K562 (cell line): ENCODE measurements around the gene DNMT3A. TPM values are rescaled to one million over a fixed set of nuclear protein-coding genes. Genes with fewer than 3 reads are reported as not detected.

Source experiments
- ATAC-seq: fragments of 200-7000 bp; cut with Tn5 transposase; 3 replicates; pipeline ENCODE4 v1.9.1; 2020; ENCODE audit warnings: moderate library complexity
- BruUV-seq: library from RNA; stranded (reverse); fragments of 400-500 nt; replicated peaks from 2 replicates; lab custom pipeline; 2021; lab: Mats Ljungman, UMichigan
- CTCF ChIA-PET: fragments of 300-600 bp; formaldehyde crosslinking; extraction: SDS; loops from one replicate; lab custom pipeline; 2021; ENCODE audit warnings: low intra/inter-chr PET ratio; lab: Yijun Ruan, JAX
- POLR2A ChIA-PET: fragments of 300-600, 350-650 bp; sonication (Branson Sonifier 250); formaldehyde crosslinking; extraction: SDS; loops from one replicate; lab custom pipeline; 2021; ENCODE audit warnings: antibody characterized with exemption, inconsistent platforms; lab: Yijun Ruan, JAX
- DNase-seq, 4 experiments: peaks; one replicate each; pipeline versions ENCODE4 v3.0.0 to v3.0.0-alpha.2; 2011 to 2018; ENCODE audit warnings: low spot score in 3 of 4, mixed read lengths in 3 of 4; ENCODE audit errors: extremely low read depth in 1 of 4
- FAIRE-seq: peaks from 2 replicates; lab custom pipeline; 2011; peaks lifted over from hg19 to GRCh38; lab: Jason Lieb, UNC
- H2AFZ ChIP-seq: 2 replicates; pipeline ENCODE4 v1.6.0; 2011; ENCODE audit warnings: low read depth, low read length, control low read depth, inconsistent platforms
- H3K27ac ChIP-seq: fragments of 200-600 bp; 3 replicates; pipeline ENCODE4 v1.8.0; 2011; ENCODE audit warnings: low read depth, mild to moderate bottlenecking, control low read depth, inconsistent platforms, low read length, moderate library complexity, mixed read lengths; ENCODE audit errors: extremely low read depth
- H3K27me3 ChIP-seq, 2 experiments: fragments of 300-600 bp in 1 of 2; 2 replicates in 1 of 2; 3 replicates in 1 of 2; pipeline versions ENCODE4 v1.6.0 to v1.8.0; 2011; ENCODE audit warnings: inconsistent platforms in 2 of 2, low read length in 2 of 2, mild to moderate bottlenecking in 1 of 2, mixed read lengths in 1 of 2, moderate library complexity in 1 of 2; ENCODE audit not compliant: control insufficient read depth in 2 of 2, insufficient read depth in 2 of 2
- H3K36me3 ChIP-seq: fragments of 300-600 bp; 3 replicates; pipeline ENCODE4 v1.8.0; 2011; ENCODE audit warnings: mild to moderate bottlenecking, low read length, inconsistent platforms; ENCODE audit not compliant: control insufficient read depth, insufficient read depth
- H3K4me1 ChIP-seq, 2 experiments: fragments of 200-600 bp in 1 of 2; replicated peaks in 1 of 2; 2 replicates in 1 of 2; 3 replicates in 1 of 2; pipeline versions ENCODE4 v1.5.1 to v1.8.0; 2011; ENCODE audit warnings: inconsistent platforms in 2 of 2, low read length in 2 of 2, mild to moderate bottlenecking in 1 of 2, mixed read lengths in 1 of 2, moderate library complexity in 1 of 2; ENCODE audit not compliant: control insufficient read depth in 2 of 2, insufficient read depth in 2 of 2
- H3K4me2 ChIP-seq: 2 replicates; pipeline ENCODE4 v1.6.1; 2011; ENCODE audit warnings: low read length, control low read depth, inconsistent platforms, mixed read lengths; ENCODE audit not compliant: insufficient read depth
- H3K4me3 ChIP-seq: fragments of 200-600 bp; sonication (generic), shearing (Covaris generic); 2 replicates; pipeline ENCODE4 v1.5.1; 2016; ENCODE audit warnings: control low read depth, inconsistent platforms
- H3K79me2 ChIP-seq: fragments of 200-600 bp; 3 replicates; pipeline ENCODE4 v1.8.0; 2011; ENCODE audit warnings: low read length, inconsistent platforms; ENCODE audit not compliant: control insufficient read depth, insufficient read depth
- H3K9ac ChIP-seq, 2 experiments: 2 replicates each; pipeline versions ENCODE4 v1.6.0 to v1.6.1; 2011; ENCODE audit warnings: low read depth in 2 of 2, low read length in 2 of 2, control low read depth in 1 of 2, inconsistent platforms in 1 of 2, mild to moderate bottlenecking in 1 of 2, mixed read lengths in 1 of 2; ENCODE audit not compliant: insufficient read depth in 1 of 2
- H3K9me1 ChIP-seq: one replicate; pipeline ENCODE4 v1.6.0; 2011; ENCODE audit warnings: inconsistent platforms, mild to moderate bottlenecking, low read length, moderate library complexity; ENCODE audit not compliant: control insufficient read depth, insufficient read depth
- H3K9me3 ChIP-seq: replicated peaks from 2 replicates; pipeline ENCODE4 v1.5.1; 2011; ENCODE audit warnings: low read depth, low read length, inconsistent platforms; ENCODE audit not compliant: control insufficient read depth, insufficient read depth
- H4K20me1 ChIP-seq: replicated peaks from 2 replicates; pipeline ENCODE4 v1.6.1; 2011; ENCODE audit warnings: low read length, inconsistent platforms, mixed read lengths; ENCODE audit not compliant: control insufficient read depth, insufficient read depth
- ARHGAP35 ChIP-seq: fragments of 450-650 bp; IDR thresholded peaks from 2 replicates; pipeline ENCODE4 v1.6.1; 2018; ENCODE audit not compliant: partially characterized antibody
- CAMTA2 ChIP-seq: fragments of 250-450 bp; sonication (Bioruptor Pico); conservative IDR thresholded peaks from 2 replicates; pipeline ENCODE4 v1.5.1; 2022
- EZH2 ChIP-seq: IDR thresholded peaks from 2 replicates; pipeline ENCODE4 v1.6.1; 2012; ENCODE audit warnings: low read depth, mild to moderate bottlenecking, inconsistent platforms, low read length, borderline replicate concordance
- KDM4B ChIP-seq, 2 experiments: fragments of 450-650 bp in 1 of 2; sonication (generic) in 1 of 2; IDR thresholded peaks; 2 replicates each; pipeline ENCODE4 v1.6.1; 2016 to 2017; ENCODE audit warnings: borderline replicate concordance in 2 of 2, antibody characterized with exemption in 1 of 2, low read depth in 1 of 2, mild to moderate bottlenecking in 1 of 2
- NFYB ChIP-seq: IDR thresholded peaks from 2 replicates; pipeline ENCODE4 v1.6.1; 2011; ENCODE audit warnings: mild to moderate bottlenecking, moderate library complexity; ENCODE audit not compliant: insufficient read length; ENCODE audit errors: extremely low read depth
- PML ChIP-seq: IDR thresholded peaks from 2 replicates; pipeline ENCODE4 v1.6.1; 2012; ENCODE audit warnings: low read length, inconsistent platforms
- SMARCE1 ChIP-seq: fragments of 450-650 bp; IDR thresholded peaks from 2 replicates; pipeline ENCODE4 v1.7.1; 2016; ENCODE audit warnings: mild to moderate bottlenecking
- ZBTB17 ChIP-seq: fragments of 450-650 bp; formaldehyde crosslinking; IDR thresholded peaks from 2 replicates; pipeline ENCODE4 v1.4.0; 2020; ENCODE audit warnings: mild to moderate bottlenecking
- ZBTB2 ChIP-seq: fragments of 450-650 bp; IDR thresholded peaks from 2 replicates; pipeline ENCODE4 v1.6.1; 2016; ENCODE audit warnings: antibody characterized with exemption
- ZBTB33 ChIP-seq: sonication (generic); formaldehyde crosslinking; IDR thresholded peaks from 2 replicates; pipeline ENCODE4 v1.8.1; 2023; ENCODE audit warnings: mild to moderate bottlenecking, missing genetic modification reagents
- ZKSCAN8 ChIP-seq: fragments of 200-800 bp; sonication (Bioruptor generic); IDR thresholded peaks from 2 replicates; pipeline ENCODE4 v1.6.1; 2016; ENCODE audit warnings: missing genetic modification characterization, missing compliant biosample characterization
- ZNF41 ChIP-seq: fragments of 250-450 bp; sonication (Bioruptor Pico); conservative IDR thresholded peaks from 2 replicates; pipeline ENCODE4 v1.4.0; 2020; ENCODE audit warnings: mild to moderate bottlenecking
- ZNF436 ChIP-seq: fragments of 250-450, 450-650 bp; sonication (Bioruptor Pico); formaldehyde crosslinking; IDR thresholded peaks from 2 replicates; pipeline ENCODE4 v1.7.0; 2020; ENCODE audit warnings: mild to moderate bottlenecking
- ZNF740 ChIP-seq, 3 experiments: fragments of 200-800 bp in 1 of 3; sonication (Bioruptor generic) in 1 of 3; sonication (generic) in 1 of 3; formaldehyde crosslinking in 1 of 3; IDR thresholded peaks; 2 replicates each; pipeline versions ENCODE4 v1.6.1 to v1.8.0; 2016 to 2022; ENCODE audit warnings: mild to moderate bottlenecking in 2 of 3, missing compliant biosample characterization in 2 of 3, missing genetic modification characterization in 2 of 3, missing genetic modification reagents in 1 of 3
- WGBS: fragments of 100-300 bp; shearing (Covaris generic); methylation state at CpG from one replicate; pipeline ENCODE4 v1.1.6; 2016; ENCODE audit warnings: low coverage, mixed read lengths; ENCODE audit not compliant: insufficient coverage; ENCODE audit errors: missing lambda C conversion rate; 5-methylcytosine and 5-hydroxymethylcytosine counted together
- in situ Hi-C: fragments of 300-500 bp; cut with MboI; formaldehyde crosslinking; loops from 4 replicates; pipeline ENCODE4 v1.15.0; 2018; ENCODE audit warnings: inconsistent platforms, mixed read lengths
- intact Hi-C: fragments of 100-400 bp; cut with micrococcal nuclease; formaldehyde crosslinking; loops from 2 replicates; pipeline ENCODE4 v1.14.2; 2022
- polyA plus RNA-seq, 8 experiments: library from polyadenylated mRNA; depleted of rRNA in 4 of 8; stranded (reverse) in 5 of 8; unstranded in 3 of 8; fragments of >200 nt; fragmentation: Nextera tagmentation in 2 of 8; fragmentation: Illumina TruSeq in 1 of 8; extraction: Ambion mirVana in 2 of 8; extraction: Trizol in 1 of 8; gene quantifications; 2 replicates each; pipeline versions ENCODE4 v1.2.1 to v1.2.3, GENCODE V29; 2011 to 2014; ENCODE audit warnings: inconsistent platforms in 1 of 8, missing spikeins in 1 of 8
- total RNA-seq, 7 experiments: library from RNA; depleted of rRNA in 6 of 7; stranded (reverse); fragments of >200 nt in 6 of 7; fragmentation: Illumina TruSeq in 2 of 7; extraction: Trizol in 2 of 7; gene quantifications; 2 replicates each; pipeline versions ENCODE4 v1.2.1 to v1.2.3, GENCODE V29; 2011 to 2021; ENCODE audit warnings: low replicate concordance in 1 of 7
- TF ChIP-seq, protein P1 (sequence below): fragments of 250-450 bp; sonication (Bioruptor Pico); IDR thresholded peaks from 2 replicates; pipeline ENCODE4 v1.8.0; 2022; ENCODE audit warnings: inconsistent platforms

DNMT3A gene
- total and polyA plus RNA-seq, 9 of the 15 experiments (the other 6 are each of a cell fraction or from before 2014, with no cell fraction given) = 3.0 to 16.0 (median 6.1) TPM

DNA sequence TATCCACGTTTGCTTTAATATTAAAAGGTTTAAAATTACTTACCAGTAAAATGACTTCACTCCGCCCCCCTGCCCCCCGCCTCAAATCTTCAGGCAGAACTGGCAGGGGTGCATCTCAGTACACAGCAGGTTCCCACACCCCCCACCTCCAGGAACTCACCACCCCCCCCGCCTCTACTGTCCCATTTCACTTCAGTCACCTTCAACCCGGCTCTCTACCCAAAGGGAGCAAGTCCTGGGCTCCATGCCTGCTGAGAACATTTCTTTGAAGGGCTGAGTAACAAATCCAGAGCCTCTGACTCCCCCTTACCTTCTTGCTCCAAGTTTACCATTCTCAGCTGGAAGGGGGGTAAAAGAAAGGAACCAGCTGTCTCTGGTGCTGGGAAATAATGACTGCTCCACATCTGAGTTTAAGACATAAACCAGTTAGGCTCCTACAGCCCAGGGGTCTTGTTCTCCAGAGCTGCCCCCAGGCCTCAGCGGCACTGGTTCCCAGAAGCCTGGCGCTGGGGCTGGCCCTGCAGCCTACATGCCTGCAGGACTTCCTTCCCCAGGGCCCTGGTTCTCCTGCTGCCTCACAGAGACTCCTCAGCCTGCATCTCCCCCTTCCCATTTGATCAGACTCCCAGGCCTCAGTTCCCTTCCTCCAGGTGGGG, 42.8 kb downstream of the DNMT3A start:
- Histone ChIP-seq H3K36me3 (no peaks in the 10 kb centered on the region), H3K9me3 (no peaks in the 10 kb centered on the region), H4K20me1 (0 out of 2 replicates have a peak, but pooled peaks cover 2% of the 10 kb centered on the region), H3K79me2 (no peaks in the 10 kb centered on the region), H3K4me1 (peaks cover 0 to 17% of the 10 kb centered on the region in 2 experiments; a peak in 2 of 5 replicates), H3K4me2 (no peak overlapping the region), H3K27ac (no peak overlapping the region), H3K27me3 (peaks cover 6 to 40% of the 10 kb centered on the region in 2 experiments), H3K9me1 (no peaks in the 10 kb centered on the region), H3K4me3 (no peak overlapping the region), H3K9ac (no peak overlapping the region), H2AFZ (no peak overlapping the region)
- no TSS peak for BruUV-seq
- 7% methylated on average over 6 of the region's 7 CpGs for WGBS
- POLR2A ChIA-PET = no interaction called here
- no peak for DNase-seq
- FAIRE-seq = no peak
- in situ Hi-C loops = no loop called here
- intact Hi-C loops = no loop called here
- ATAC-seq = no peak
- CTCF ChIA-PET = interaction anchor here (1.3 kb wide), 1 partner anchor 223 kb away, joined by 5 read pairs; no protein-coding TSS in a partner anchor
- TF ChIP-seq EZH2 (no peak), ZBTB33 (CRISPR knock-in tag) (no peak), ZKSCAN8 (CRISPR knock-in tag) (no peak), ZNF436 (CRISPR knock-in tag) (no peak), NFYB (no peak), CAMTA2 (no peak), ZNF740 (CRISPR knock-in tag; IDR thresholded peaks at IDR 0.05) (no peak), ZNF740 (tag; IDR thresholded peaks at IDR 0.05) (no peak), ZBTB17 (no peak), ZBTB2 (no peak), ZNF41 (no peak), KDM4B (IDR thresholded peaks at IDR 0.05; ENCODE audit: borderline replicate concordance in 2 of 2, low read depth in 1 of 2) (no peak), PML (no peak), ARHGAP35 (no peak), SMARCE1 (no peak)
- TF ChIP-seq, protein P1, sequence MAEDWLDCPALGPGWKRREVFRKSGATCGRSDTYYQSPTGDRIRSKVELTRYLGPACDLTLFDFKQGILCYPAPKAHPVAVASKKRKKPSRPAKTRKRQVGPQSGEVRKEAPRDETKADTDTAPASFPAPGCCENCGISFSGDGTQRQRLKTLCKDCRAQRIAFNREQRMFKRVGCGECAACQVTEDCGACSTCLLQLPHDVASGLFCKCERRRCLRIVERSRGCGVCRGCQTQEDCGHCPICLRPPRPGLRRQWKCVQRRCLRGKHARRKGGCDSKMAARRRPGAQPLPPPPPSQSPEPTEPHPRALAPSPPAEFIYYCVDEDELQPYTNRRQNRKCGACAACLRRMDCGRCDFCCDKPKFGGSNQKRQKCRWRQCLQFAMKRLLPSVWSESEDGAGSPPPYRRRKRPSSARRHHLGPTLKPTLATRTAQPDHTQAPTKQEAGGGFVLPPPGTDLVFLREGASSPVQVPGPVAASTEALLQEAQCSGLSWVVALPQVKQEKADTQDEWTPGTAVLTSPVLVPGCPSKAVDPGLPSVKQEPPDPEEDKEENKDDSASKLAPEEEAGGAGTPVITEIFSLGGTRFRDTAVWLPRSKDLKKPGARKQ (CRISPR knock-in tag) = no peak
